ENCODE data around the gene ZNF140. TPM values are rescaled to one million over a fixed set of nuclear protein-coding genes. Genes with fewer than 3 reads are reported as not detected.

The ZNF140 gene
- polyA plus RNA-seq, 5 donors = 31.8 to 50.0 (median 39.5) TPM

DNA sequence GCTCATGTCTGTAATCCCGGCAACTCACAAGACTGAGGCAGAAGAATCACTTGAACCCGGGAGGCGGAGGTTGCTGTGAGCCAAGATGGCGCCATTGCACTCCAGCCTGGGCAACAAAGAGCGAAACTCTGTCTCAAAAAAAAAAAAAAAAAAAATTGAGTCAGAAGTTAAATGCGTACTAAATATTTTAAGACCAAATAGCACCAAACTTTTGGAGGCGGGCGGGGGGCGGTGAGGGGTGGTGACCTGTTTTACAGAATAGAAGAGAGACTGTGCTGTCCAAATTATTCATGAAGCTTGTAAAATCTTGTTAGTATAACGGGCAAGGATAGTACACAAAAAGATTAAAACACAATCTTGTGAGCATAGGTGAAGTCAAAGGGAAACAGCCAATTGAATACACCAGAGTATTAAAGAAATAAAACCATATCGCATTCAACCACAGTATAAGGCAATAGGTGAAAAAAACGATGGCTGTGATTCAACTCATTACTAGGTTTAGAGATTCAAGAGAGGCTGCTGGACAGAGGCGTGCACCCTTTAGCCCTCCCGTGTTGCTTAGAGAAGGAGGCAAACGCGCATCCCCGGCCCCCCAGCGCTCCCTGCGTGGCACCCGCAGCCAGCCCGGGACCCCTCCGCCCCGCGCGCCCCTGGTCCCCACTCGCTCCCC is 48.8 kb downstream of the ZNF140 start:
- no peak for DNase-seq

DNA sequence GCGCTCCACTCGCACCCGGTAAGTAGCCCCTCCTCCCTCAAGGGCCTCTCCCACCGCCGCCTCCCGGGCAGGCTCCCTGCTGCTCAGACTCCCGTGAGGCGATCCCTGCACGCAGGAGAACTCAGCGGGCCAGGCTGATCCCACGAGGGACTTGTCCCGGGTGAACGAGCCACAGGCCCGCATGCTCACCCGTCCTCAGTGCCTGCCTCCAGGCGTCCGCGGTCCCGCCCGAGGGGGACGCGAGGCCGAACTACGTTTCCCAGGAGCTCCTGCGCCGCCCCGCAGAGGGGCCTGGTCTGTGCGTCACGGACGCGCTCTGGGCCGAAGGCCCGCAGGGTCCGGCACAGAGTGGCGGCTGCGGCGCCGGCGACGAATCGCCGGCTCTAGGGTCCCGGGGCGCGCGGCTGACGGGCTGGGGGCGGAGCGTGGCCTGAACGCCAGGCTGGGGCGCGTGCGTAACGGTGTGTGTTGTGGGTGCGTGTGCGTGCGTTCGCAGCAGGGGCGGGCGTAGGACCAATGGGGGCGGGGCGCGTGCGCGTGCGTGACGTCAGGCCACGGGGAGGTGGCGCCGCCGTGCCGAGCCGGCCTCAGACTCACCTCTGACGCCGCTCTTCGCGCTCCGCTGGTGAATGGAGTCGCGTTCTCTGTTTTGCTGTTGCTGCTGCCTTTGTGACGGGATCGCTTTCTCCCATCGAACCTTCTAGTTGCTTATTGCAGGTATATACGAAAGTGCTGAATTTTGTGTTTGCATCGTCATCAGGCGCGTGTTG is 49.5 kb downstream of the ZNF140 start, which contains the start of the genes ZNF10 and ZNF891:
Gene ZNF10, plus strand, starts transcription at position 590 of the 770 bp plus-strand sequence. CDS start 13,866 bp downstream, outside the sequence.
Gene ZNF891, minus strand, starts transcription at position 237 of the 770 bp plus-strand sequence. CDS start 8,356 bp downstream, outside the sequence.
- DNase-seq = peak; percentile 97

DNA sequence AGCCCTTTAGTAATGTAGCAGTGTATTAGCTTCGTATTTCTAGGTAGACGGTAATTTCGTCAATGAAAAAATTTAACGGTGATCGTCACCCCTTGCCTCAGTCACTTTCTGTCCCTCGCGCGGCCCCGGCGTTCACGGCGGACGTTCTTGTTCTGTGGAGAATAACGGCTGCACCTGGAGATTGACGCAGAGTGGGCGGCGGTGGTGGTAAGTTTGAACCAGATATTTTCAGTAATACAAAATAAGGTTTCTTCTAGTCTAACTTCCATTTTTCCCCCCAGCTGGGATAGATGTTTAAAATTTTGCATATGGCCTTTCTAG is 50.0 kb downstream of the ZNF140 start:
- DNase-seq = no peak

DNA sequence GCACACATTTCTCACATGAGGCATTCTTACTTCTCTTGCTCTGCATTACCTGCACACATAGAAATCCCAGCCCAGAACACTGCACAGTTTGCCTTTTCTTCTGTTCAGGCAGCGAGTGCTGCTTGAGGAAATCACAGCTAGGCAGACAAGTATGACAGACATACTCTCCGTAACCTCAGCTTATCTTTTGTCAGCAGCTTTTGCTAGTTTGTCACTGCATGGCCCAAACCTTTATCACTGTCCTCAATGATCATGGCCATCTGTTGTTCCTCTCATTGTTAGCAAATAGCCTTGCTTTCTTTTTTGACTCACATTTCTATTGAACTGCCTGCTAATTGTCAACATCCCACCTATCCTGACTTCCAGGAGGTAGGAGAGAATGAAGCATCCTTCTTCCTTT is 55.0 kb downstream of the ZNF140 start:
- DNase-seq = no peak

DNA sequence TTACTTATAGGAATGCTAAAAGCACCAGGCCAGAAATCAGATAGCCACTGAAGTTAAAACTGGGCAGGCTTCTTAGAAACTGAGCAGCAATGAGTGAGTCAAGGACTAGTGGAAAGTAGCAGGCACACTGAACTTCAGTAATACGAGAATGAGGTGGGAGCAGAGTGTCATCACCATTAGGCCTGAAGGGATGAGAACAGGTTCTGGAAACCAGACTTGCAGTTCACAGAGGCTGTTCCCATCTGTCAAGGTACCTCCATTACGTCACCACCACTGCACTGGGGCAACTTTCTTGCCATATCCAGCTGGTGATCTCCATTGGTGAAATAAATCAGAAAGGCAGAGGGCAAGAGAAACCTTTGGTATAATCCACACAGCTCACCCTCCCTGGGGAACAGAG is 65.3 kb downstream of the ZNF140 start:
- DNase-seq = no peak

DNA sequence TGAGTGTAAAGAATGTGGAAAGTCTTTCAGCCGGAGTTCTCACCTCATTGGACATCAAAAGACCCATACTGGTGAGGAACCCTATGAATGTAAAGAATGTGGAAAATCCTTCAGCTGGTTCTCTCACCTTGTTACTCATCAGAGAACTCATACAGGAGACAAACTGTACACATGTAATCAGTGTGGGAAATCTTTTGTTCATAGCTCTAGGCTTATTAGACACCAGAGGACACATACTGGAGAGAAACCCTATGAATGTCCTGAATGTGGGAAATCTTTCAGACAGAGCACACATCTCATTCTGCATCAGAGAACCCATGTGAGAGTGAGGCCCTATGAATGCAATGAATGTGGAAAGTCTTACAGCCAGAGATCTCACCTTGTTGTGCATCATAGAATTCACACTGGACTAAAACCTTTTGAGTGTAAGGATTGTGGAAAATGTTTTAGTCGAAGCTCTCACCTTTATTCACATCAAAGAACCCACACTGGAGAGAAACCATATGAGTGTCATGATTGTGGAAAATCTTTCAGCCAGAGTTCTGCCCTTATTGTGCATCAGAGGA is 75.5 kb downstream of the ZNF140 start:
- no peak for DNase-seq

Other genes starting within 250 kb of the ZNF140 start
- 10 to 100 TPM; 22.4 to 26.3 (median 24.1) TPM for gene CHFR, start 193.3 kb upstream of the ZNF140 start, polyA plus RNA-seq (ENCODE audit: insufficient read depth in 1 of 5, insufficient read length in 5 of 5, low replicate concordance in 1 of 5)
- 10 to 100 TPM; 15.7 to 30.3 (median 23.7) TPM for gene ZNF605, start 124.6 kb upstream of the ZNF140 start, polyA plus RNA-seq (ENCODE audit: insufficient read depth in 1 of 5, insufficient read length in 5 of 5, low replicate concordance in 1 of 5)
- 10 to 100 TPM; 13.4 to 18.0 (median 15.0) TPM for gene ZNF26, start 94.6 kb upstream of the ZNF140 start, polyA plus RNA-seq (ENCODE audit: insufficient read depth in 1 of 5, insufficient read length in 5 of 5, low replicate concordance in 1 of 5)
- 10 to 100 TPM; 44.5 to 93.7 (median 75.6) TPM for gene ZNF84, start 43.4 kb upstream of the ZNF140 start, polyA plus RNA-seq (ENCODE audit: insufficient read depth in 1 of 5, insufficient read length in 5 of 5, low replicate concordance in 1 of 5)
- 1 to 10 TPM; 3.7 to 8.4 (median 8.1) TPM for gene ZNF891, start 49.4 kb downstream of the ZNF140 start, polyA plus RNA-seq (ENCODE audit: insufficient read depth in 1 of 5, insufficient read length in 5 of 5, low replicate concordance in 1 of 5)
- 10 to 100 TPM; 24.9 to 38.9 (median 32.9) TPM for gene ZNF10, start 49.7 kb downstream of the ZNF140 start, polyA plus RNA-seq (ENCODE audit: insufficient read depth in 1 of 5, insufficient read length in 5 of 5, low replicate concordance in 1 of 5)
- 10 to 100 TPM; 17.0 to 37.0 (median 27.4) TPM for gene ZNF268, start 100.6 kb downstream of the ZNF140 start, polyA plus RNA-seq (ENCODE audit: insufficient read depth in 1 of 5, insufficient read length in 5 of 5, low replicate concordance in 1 of 5)
- not detected for gene ANHX, start 155.0 kb downstream of the ZNF140 start, polyA plus RNA-seq (ENCODE audit: insufficient read depth in 1 of 5, insufficient read length in 5 of 5, low replicate concordance in 1 of 5)

All from right lung (tissue), 5 donors.